Measurements from ENCODE around the gene C2orf78.

GRCh38 chr2:73842739-73843019 lies 58.7 kb downstream of the C2orf78 start:
- TF ChIP-seq CTCF (IDR thresholded peaks at IDR 0.05), result no peak
- TF ChIP-seq EP300 (IDR thresholded peaks at IDR 0.05), result no peak
- peak in 1 of 4 donors; percentile 9 for TF ChIP-seq POLR2AphosphoS5 (IDR thresholded peaks at IDR 0.05)
- TF ChIP-seq POLR2A (IDR thresholded peaks at IDR 0.05), result no peak

Measured in sigmoid colon (tissue), 4 donors.